ENCODE measurements around the gene ECE1. TPM values are rescaled to one million over a fixed set of nuclear protein-coding genes. Genes with fewer than 3 reads are reported as not detected.

Gene ECE1
- total and polyA plus RNA-seq, 10 of the 15 experiments (the other 5 are each of a cell fraction or from before 2014, with no cell fraction given), result 0.97 to 81.0 (median 37.0) TPM

DNA sequence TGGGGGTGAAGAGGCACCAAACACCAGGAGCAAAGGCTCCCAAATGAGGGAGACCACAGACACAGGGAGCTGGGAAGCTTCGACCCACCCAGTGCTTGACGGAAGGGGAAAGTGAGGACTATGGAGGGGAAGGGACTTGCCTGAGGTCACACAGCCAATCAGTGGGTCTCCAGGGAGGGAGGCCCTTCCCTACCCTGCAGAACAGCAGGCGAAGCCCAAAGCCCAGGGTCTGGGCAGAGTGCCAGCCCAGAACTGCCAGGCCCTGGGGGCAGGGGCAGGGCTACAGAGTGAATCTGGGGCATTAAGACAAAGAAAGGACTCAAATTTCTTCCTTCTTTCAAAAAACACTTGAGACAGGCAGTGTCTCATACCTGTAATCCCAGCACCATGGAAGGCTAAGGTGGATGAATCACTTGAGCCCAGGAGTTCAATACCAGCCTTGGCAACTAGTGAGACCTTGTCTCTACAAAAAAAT, 45.5 kb upstream of the ECE1 start:
- DNase-seq (ENCODE audit: low read depth, low spot score), result no peak
- in situ Hi-C loops (cut with MboI) (no loop called here), intact Hi-C loops (cut with micrococcal nuclease; ENCODE audit: unreplicated experiment) (loop anchor here (1.0 kb wide), 1 partner anchor 45 kb away; the partner anchor contains the start of gene ECE1)
- no TSS peak for BruUV-seq (replicated peaks)
- Histone ChIP-seq H3K4me3 (no peak overlapping the region), H3K9ac (ENCODE audit: control insufficient read depth, insufficient read depth, low read length) (no peak overlapping the region; the same call in 1 of the 2 replicates), H3K27me3 (replicated peaks in 1 of 2; ENCODE audit: control insufficient read depth in 2 of 2, insufficient read depth in 2 of 2, low read length in 1 of 2) (no peaks in the 10 kb centered on the region), H3K4me1 (ENCODE audit: control insufficient read depth, insufficient read depth, low read length) (peaks cover 44% of the 10 kb centered on the region), H3K27ac (ENCODE audit: control insufficient read depth, insufficient read depth) (peak overlapping the region; percentile 87; the same call in 1 of the 2 replicates), H4K20me1 (ENCODE audit: control insufficient read depth, insufficient read depth) (no peaks in the 10 kb centered on the region; the same call in 1 of the 2 replicates), H3K79me2 (ENCODE audit: control insufficient read depth, insufficient read depth, low read length) (peaks cover 14% of the 10 kb centered on the region), H3K9me3 (replicated peaks; ENCODE audit: control insufficient read depth, insufficient read depth, low read length) (no peaks in the 10 kb centered on the region), H3K36me3 (ENCODE audit: control insufficient read depth in 2 of 2, insufficient read depth in 2 of 2, low read length in 1 of 2) (no peaks in the 10 kb centered on the region), H2AFZ (ENCODE audit: control insufficient read depth, low read depth, low read length) (no peak overlapping the region), H3K4me2 (ENCODE audit: control insufficient read depth, insufficient read depth) (peak overlapping the region; percentile 92)
- WGBS (ENCODE audit: insufficient coverage, insufficient replicate concordance, low lambda C conversion rate, missing lambda C conversion rate), result 56% methylated on average over 3 of the region's 3 CpGs
- RAD21 ChIA-PET (ENCODE audit: unreplicated experiment), result interaction anchor here (2.3 to 4.8 kb wide), 5 partner anchors 9 to 81 kb away, joined by 5 to 81 read pairs (median 23); partner anchors contain the start of gene ECE1
- POLR2A ChIA-PET, result interaction anchor here (4.6 to 8.9 kb wide), 3 partner anchors 8 to 43 kb away, joined by 32 to 88 read pairs (median 60); partner anchors contain the start of gene ECE1
- CTCF ChIA-PET, result interaction anchor here (1.1 to 7.5 kb wide), 8 partner anchors 8 to 200 kb away, joined by 3 to 104 read pairs (median 26); partner anchors contain the start of gene ECE1
- no peak for ATAC-seq
- no peak for FAIRE-seq
- SMC1A ChIA-PET (ENCODE audit: uncharacterized antibody, unreplicated experiment), result interaction anchor here (0.9 to 10.1 kb wide), 9 partner anchors 9 to 81 kb away, joined by 3 to 123 read pairs (median 11); partner anchors contain the start of gene ECE1
- TF ChIP-seq, protein P1, sequence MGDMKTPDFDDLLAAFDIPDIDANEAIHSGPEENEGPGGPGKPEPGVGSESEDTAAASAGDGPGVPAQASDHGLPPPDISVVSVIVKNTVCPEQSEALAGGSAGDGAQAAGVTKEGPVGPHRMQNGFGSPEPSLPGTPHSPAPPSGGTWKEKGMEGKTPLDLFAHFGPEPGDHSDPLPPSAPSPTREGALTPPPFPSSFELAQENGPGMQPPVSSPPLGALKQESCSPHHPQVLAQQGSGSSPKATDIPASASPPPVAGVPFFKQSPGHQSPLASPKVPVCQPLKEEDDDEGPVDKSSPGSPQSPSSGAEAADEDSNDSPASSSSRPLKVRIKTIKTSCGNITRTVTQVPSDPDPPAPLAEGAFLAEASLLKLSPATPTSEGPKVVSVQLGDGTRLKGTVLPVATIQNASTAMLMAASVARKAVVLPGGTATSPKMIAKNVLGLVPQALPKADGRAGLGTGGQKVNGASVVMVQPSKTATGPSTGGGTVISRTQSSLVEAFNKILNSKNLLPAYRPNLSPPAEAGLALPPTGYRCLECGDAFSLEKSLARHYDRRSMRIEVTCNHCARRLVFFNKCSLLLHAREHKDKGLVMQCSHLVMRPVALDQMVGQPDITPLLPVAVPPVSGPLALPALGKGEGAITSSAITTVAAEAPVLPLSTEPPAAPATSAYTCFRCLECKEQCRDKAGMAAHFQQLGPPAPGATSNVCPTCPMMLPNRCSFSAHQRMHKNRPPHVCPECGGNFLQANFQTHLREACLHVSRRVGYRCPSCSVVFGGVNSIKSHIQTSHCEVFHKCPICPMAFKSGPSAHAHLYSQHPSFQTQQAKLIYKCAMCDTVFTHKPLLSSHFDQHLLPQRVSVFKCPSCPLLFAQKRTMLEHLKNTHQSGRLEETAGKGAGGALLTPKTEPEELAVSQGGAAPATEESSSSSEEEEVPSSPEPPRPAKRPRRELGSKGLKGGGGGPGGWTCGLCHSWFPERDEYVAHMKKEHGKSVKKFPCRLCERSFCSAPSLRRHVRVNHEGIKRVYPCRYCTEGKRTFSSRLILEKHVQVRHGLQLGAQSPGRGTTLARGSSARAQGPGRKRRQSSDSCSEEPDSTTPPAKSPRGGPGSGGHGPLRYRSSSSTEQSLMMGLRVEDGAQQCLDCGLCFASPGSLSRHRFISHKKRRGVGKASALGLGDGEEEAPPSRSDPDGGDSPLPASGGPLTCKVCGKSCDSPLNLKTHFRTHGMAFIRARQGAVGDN (IDR thresholded peaks at IDR 0.05), result no peak
- TF ChIP-seq IRF4 (IDR thresholded peaks at IDR 0.05; ENCODE audit: low read depth, low read length), result no peak
- TF ChIP-seq, protein P2, sequence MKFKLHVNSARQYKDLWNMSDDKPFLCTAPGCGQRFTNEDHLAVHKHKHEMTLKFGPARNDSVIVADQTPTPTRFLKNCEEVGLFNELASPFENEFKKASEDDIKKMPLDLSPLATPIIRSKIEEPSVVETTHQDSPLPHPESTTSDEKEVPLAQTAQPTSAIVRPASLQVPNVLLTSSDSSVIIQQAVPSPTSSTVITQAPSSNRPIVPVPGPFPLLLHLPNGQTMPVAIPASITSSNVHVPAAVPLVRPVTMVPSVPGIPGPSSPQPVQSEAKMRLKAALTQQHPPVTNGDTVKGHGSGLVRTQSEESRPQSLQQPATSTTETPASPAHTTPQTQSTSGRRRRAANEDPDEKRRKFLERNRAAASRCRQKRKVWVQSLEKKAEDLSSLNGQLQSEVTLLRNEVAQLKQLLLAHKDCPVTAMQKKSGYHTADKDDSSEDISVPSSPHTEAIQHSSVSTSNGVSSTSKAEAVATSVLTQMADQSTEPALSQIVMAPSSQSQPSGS (IDR thresholded peaks at IDR 0.05; ENCODE audit: low read length), result no peak
- no peak for TF ChIP-seq ZNF217 (IDR thresholded peaks at IDR 0.05)
- TF ChIP-seq FOS (IDR thresholded peaks at IDR 0.05; ENCODE audit: borderline replicate concordance, extremely low read depth, insufficient read length), result no peak
- TF ChIP-seq, protein P3, sequence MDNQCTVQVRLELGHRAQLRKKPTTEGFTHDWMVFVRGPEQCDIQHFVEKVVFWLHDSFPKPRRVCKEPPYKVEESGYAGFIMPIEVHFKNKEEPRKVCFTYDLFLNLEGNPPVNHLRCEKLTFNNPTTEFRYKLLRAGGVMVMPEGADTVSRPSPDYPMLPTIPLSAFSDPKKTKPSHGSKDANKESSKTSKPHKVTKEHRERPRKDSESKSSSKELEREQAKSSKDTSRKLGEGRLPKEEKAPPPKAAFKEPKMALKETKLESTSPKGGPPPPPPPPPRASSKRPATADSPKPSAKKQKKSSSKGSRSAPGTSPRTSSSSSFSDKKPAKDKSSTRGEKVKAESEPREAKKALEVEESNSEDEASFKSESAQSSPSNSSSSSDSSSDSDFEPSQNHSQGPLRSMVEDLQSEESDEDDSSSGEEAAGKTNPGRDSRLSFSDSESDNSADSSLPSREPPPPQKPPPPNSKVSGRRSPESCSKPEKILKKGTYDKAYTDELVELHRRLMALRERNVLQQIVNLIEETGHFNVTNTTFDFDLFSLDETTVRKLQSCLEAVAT (IDR thresholded peaks at IDR 0.05), result no peak
- no peak for TF ChIP-seq ZNF384 (IDR thresholded peaks at IDR 0.05; ENCODE audit: borderline replicate concordance, low read depth, low read length)
- TF ChIP-seq, protein P4, sequence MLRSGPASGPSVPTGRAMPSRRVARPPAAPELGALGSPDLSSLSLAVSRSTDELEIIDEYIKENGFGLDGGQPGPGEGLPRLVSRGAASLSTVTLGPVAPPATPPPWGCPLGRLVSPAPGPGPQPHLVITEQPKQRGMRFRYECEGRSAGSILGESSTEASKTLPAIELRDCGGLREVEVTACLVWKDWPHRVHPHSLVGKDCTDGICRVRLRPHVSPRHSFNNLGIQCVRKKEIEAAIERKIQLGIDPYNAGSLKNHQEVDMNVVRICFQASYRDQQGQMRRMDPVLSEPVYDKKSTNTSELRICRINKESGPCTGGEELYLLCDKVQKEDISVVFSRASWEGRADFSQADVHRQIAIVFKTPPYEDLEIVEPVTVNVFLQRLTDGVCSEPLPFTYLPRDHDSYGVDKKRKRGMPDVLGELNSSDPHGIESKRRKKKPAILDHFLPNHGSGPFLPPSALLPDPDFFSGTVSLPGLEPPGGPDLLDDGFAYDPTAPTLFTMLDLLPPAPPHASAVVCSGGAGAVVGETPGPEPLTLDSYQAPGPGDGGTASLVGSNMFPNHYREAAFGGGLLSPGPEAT (IDR thresholded peaks at IDR 0.05; ENCODE audit: low read depth), result no peak
- TF ChIP-seq SP1 (IDR thresholded peaks at IDR 0.05; ENCODE audit: low read depth, low read length), result no peak
- TF ChIP-seq, protein P5, sequence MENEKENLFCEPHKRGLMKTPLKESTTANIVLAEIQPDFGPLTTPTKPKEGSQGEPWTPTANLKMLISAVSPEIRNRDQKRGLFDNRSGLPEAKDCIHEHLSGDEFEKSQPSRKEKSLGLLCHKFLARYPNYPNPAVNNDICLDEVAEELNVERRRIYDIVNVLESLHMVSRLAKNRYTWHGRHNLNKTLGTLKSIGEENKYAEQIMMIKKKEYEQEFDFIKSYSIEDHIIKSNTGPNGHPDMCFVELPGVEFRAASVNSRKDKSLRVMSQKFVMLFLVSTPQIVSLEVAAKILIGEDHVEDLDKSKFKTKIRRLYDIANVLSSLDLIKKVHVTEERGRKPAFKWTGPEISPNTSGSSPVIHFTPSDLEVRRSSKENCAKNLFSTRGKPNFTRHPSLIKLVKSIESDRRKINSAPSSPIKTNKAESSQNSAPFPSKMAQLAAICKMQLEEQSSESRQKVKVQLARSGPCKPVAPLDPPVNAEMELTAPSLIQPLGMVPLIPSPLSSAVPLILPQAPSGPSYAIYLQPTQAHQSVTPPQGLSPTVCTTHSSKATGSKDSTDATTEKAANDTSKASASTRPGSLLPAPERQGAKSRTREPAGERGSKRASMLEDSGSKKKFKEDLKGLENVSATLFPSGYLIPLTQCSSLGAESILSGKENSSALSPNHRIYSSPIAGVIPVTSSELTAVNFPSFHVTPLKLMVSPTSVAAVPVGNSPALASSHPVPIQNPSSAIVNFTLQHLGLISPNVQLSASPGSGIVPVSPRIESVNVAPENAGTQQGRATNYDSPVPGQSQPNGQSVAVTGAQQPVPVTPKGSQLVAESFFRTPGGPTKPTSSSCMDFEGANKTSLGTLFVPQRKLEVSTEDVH (IDR thresholded peaks at IDR 0.05; ENCODE audit: low read depth, partially characterized antibody), result no peak

All from GM12878 (cell line).